Embryonic facial prominence (tissue), 1 donor: Measurements from ENCODE around the gene TUT7.
"Not testable (repeated sequence)": the region's sequence is repeated elsewhere in the genome, so short reads cannot be mapped to it uniquely, and the experiment has no call there.

ENCODE experiments used
- DNase-seq: peaks from one replicate; pipeline ENCODE4 v3.0.0-alpha.2; 2016; ENCODE audit errors: extremely low spot score

Gene TUT7

GRCh38 chr9:86304236-86304730 lies 49.9 kb downstream of the TUT7 start:
- DNase-seq, result no peak

- no peak for DNase-seq
Measured at GRCh38 chr9:86303316-86303975, 50.8 kb downstream of the TUT7 start.

- no peak for DNase-seq
Measured at GRCh38 chr9:86301686-86302085, 52.5 kb downstream of the TUT7 start.

GRCh38 chr9:86300701-86301100 lies 53.5 kb downstream of the TUT7 start:
- DNase-seq, result no peak

- no peak for DNase-seq
Measured at GRCh38 chr9:86298873-86299272, 55.3 kb downstream of the TUT7 start.

- DNase-seq, result not testable (repeated sequence)
Measured at GRCh38 chr9:86290341-86290740, 63.9 kb downstream of the TUT7 start.

- no peak for DNase-seq
Measured at GRCh38 chr9:86288499-86289198, 65.6 kb downstream of the TUT7 start.

- no peak for DNase-seq
Measured at GRCh38 chr9:86287013-86287412, 67.2 kb downstream of the TUT7 start.

- DNase-seq, result no peak
Measured at GRCh38 chr9:86286278-86286677, 67.9 kb downstream of the TUT7 start.

- DNase-seq, result no peak
Measured at GRCh38 chr9:86285261-86285660, 68.9 kb downstream of the TUT7 start.

GRCh38 chr9:86282979-86283535 lies 71.2 kb downstream of the TUT7 start:
- no peak for DNase-seq

GRCh38 chr9:86282077-86282978 lies 71.9 kb downstream of the TUT7 start, which contains the start of gene ISCA1:
Gene ISCA1, minus strand, starts transcription at chr9:86282538. Its CDS starts 80 bp downstream, at chr9:86282458.
- DNase-seq, result peak; percentile 84

GRCh38 chr9:86281593-86282076 lies 72.6 kb downstream of the TUT7 start:
- DNase-seq, result no peak

- DNase-seq, result no peak
Measured at GRCh38 chr9:86280580-86280979, 73.6 kb downstream of the TUT7 start.

- no peak for DNase-seq
Measured at GRCh38 chr9:86279839-86280238, 74.4 kb downstream of the TUT7 start.

GRCh38 chr9:86277072-86277471 lies 77.1 kb downstream of the TUT7 start:
- DNase-seq, result no peak

GRCh38 chr9:86275962-86276361 lies 78.2 kb downstream of the TUT7 start:
- no peak for DNase-seq

GRCh38 chr9:86274821-86275643 lies 79.2 kb downstream of the TUT7 start:
- no peak for DNase-seq

- DNase-seq, result no peak
Measured at GRCh38 chr9:86272221-86272620, 82.0 kb downstream of the TUT7 start.

GRCh38 chr9:86263876-86264275 lies 90.3 kb downstream of the TUT7 start:
- no peak for DNase-seq

GRCh38 chr9:86262492-86262891 lies 91.7 kb downstream of the TUT7 start:
- no peak for DNase-seq
